Stimulated activated CD8-positive, alpha-beta memory T cell treated with anti-CD3 and anti-CD28 coated beads, Interleukin-7, amount 100 ng/mL, for 48 hours (primary cell): ENCODE measurements around the gene GCNT2.
"Not testable (repeated sequence)": the region's sequence is repeated elsewhere in the genome, so short reads cannot be mapped to it uniquely, and the experiment has no call there.

Experiments used
- DNase-seq, 2 donors: peaks; one replicate each; pipeline ENCODE4 v3.0.0-alpha.2; 2020; ENCODE audit warnings: low read depth in 1 of 2; ENCODE audit errors: extremely low read depth in 1 of 2

Gene GCNT2

DNA sequence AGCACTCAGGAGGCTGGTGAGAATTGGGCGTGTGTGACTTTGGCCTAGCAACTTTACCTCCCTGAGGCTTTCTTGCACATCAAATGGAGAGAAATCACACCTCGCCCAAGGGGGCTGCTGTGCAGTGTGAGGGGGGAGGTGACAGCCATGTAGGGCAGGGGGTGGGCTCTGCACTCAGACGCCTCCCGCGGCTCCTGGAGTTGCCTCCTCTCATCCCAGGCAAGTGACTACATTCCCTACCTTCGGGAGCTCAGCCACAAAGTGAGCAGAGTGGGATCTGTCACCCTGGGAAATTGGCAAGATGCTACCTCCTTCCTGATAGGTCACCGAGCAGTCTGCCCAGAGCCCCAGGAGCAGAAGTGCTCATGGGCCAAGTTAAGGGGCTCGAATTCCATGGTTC is 56.0 kb downstream of the GCNT2 start:
- DNase-seq = no peak

GRCh38 chr6:10578723-10579122 is 57.6 kb downstream of the GCNT2 start:
- no peak for DNase-seq

GRCh38 chr6:10579803-10580202 is 58.7 kb downstream of the GCNT2 start:
- DNase-seq = no peak

DNA sequence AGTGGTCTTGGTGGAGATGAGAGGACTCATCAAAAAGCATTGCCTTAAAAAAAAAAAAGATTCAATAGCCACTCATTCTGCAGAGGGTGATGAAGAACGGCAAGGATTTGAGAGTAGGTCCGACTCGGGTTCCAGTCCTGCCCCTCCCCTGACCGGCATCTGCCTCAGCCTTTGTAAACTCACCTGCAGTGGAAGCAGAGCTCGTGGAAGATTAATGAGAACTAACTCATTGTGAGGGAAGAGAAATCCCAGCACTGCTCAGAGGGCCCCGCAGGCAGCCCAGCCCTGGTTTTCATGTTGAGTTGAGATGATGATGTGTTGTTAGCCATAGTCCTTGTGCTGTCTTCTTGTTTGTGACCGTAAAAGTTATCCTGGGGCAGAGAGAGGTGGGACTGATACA is 59.4 kb downstream of the GCNT2 start:
- DNase-seq = no peak

GRCh38 chr6:10581402-10581801 is 60.3 kb downstream of the GCNT2 start:
- not testable (repeated sequence) for DNase-seq

DNA sequence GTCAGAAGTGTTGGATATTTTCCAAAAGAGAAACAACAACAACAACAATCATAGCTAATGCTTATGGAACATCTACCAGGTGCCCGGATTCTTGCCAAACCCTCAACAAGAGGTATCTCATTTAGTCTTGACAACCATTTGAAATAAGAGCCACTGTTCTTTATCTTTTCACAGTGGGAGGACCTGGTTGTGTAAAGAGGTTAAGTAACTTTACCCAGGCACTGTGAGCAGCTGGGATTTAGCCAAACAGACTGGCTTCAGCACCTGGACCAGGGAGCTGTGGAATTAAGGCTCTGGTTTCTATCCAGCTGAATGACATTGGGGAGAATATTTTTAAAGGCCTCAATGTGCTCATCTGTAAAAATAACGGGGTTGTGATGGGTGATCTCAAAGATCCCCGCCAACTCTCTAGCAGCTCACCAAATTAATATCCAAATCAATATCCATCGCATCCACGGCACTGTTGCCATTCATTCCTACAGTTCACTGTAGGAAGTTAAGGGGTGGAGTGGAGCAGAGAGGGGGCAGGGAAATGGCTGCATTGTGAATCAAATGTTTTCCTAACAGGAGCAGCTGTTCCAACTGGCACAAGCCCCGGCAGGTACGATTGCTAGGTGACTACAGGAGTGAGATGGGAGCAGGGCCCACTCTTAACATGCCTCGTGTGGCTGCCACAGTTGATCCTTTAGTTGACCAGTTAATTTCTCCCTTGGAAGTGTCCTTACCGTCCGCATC is 61.8 kb downstream of the GCNT2 start:
- no peak for DNase-seq

DNA sequence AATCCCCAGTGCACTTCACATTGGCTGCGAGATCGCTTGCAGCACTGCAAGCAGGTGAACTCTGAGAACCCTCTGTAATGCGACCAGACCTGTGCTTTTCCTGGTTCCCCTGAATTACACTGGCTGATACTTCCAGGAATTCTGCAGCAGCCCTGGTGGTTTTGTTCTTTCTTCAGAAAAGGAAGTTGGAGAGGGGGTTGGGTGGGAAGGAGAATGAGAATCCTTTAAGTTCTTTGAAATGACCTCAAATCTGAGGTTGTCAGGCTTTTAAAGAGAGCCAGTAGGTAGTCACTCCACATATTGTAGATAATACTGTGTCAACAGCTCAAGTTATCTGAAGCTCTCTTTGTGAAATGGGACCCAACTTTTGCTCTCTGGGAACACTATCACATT is 62.4 kb downstream of the GCNT2 start:
- DNase-seq = no peak

DNA sequence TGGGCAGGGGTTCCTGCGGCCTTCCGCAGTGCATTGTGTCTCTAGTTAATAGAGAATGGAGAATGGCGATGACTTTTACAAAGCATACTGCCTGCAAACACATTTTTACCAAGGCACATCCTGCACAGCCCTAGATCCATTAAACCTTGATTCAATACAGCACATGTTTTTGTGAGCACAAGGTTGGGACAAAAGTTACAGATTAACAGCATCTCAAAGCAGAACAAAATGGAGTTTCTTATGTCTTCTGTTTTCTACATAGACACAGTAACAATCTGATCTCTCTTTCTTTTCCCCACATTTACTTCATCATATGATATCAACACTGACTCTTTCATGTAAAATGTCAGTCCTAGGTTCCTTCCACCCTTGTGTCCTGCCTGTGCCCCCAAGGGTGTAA is 63.5 kb downstream of the GCNT2 start:
- no peak for DNase-seq

DNA sequence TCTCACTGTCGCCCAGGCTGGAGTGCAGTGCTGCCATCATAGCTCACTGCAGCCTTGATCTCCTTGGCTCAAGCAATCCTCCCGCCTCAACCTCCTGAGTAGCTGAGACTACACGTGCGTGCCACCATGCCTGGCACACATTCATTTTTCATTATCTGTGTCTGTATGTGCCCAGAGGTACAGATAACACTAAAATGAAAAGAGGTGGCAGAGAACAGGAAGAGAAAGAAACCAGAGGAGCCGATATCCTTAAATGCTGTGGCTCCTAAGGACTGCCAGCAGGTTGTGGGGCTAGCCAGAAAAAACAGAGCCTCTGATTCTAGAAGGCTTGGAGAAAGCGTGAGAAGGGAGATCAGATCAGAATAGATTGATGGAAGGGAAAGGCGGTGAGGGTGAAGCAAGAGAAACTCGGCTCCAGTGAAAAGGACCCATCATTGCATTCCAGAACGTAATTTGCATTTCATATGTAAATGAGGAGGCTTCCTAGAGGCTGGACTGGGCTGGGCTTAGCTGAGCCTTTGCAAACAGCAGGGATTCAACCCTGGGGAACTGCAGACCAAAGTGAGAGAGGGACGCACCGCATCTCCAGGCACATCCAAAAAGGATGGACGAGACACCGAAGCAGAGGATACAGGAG is 64.2 kb downstream of the GCNT2 start:
- DNase-seq = no peak

GRCh38 chr6:10586302-10586701 is 65.2 kb downstream of the GCNT2 start:
- DNase-seq = no peak

- DNase-seq = no peak
Measured at GRCh38 chr6:10587656-10588406, 66.7 kb downstream of the GCNT2 start.

GRCh38 chr6:10588562-10589428 is 67.6 kb downstream of the GCNT2 start:
- no peak for DNase-seq

- DNase-seq = no peak
Measured at GRCh38 chr6:10589429-10589727, 68.2 kb downstream of the GCNT2 start.

DNA sequence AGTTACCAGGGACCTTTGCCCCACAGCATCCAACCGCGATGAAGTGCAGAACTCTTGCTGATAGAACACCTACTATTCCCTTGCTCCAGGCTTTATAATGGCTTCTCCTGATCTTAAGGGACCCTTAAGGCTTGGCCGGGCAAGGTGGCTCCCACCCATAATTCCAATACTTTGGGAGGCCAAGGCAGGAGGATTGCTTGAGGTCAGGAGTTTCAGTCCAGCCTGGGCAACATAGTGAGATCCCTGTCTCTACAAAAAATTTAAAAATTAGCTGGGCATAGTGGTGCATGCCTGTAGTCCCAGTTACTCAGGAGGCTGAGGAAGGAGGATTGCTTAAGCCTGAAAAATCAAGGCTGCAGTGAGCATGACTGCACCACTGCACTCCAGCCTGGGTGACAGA is 68.8 kb downstream of the GCNT2 start:
- no peak for DNase-seq

DNA sequence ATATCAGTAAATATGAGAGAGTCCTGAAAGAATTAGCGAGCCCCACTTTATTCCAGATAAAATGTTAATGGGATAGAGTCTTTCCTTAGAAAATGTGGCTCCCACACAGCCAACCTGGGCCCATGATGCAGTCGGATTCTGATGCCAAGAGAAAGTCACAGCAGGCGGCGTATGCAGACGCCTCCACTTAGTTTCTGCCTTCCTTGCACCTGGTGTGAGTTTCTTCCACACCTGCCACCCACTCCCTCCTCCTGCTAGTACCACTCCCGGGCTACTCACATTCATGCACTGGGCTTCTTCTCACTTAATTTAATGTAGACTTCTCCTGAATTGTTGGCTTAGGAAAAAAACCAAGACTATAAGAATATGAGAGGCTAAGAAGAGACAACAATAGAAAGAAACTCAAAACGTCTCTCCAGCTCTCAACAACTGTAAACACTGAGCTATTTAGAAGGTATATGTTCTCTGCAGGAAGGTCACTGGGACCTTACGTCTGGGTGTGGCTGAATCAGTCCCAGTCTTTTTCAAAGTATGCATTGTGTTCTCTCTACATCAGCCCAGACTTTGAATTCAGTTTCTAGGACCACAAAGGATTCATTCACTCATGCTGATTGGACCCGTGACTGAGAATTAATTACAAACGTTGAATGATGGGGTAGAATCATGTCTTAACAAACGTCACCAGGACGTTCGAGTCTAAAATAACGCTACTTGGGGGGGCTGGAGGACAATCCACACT is 70.4 kb downstream of the GCNT2 start:
- DNase-seq = no peak

GRCh38 chr6:10595731-10596664 is 74.8 kb downstream of the GCNT2 start:
- no peak for DNase-seq

DNA sequence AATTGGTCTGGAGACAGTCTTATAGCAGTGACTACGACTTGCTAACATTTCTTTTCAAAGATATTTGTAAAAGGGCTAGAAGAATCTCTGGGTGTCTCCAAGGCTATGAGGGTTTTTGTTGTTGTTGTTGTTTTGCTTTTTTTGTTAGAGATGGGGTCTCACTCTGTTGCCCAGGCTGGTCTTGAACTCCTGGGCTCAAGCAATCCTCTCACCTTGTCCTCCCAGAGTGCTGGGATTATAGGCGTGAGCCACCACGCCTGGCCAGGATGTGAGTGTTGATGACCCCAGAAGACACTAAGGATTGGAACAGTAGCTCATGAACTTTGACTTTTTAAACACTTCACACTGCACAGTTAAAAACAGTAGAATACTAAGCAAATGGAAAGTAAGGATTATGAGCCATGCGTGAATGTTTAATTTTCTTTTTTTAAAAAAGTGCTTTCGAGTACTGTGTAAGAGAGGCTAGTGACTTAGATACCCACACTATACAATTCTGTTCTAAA is 76.4 kb downstream of the GCNT2 start:
- no peak for DNase-seq

DNA sequence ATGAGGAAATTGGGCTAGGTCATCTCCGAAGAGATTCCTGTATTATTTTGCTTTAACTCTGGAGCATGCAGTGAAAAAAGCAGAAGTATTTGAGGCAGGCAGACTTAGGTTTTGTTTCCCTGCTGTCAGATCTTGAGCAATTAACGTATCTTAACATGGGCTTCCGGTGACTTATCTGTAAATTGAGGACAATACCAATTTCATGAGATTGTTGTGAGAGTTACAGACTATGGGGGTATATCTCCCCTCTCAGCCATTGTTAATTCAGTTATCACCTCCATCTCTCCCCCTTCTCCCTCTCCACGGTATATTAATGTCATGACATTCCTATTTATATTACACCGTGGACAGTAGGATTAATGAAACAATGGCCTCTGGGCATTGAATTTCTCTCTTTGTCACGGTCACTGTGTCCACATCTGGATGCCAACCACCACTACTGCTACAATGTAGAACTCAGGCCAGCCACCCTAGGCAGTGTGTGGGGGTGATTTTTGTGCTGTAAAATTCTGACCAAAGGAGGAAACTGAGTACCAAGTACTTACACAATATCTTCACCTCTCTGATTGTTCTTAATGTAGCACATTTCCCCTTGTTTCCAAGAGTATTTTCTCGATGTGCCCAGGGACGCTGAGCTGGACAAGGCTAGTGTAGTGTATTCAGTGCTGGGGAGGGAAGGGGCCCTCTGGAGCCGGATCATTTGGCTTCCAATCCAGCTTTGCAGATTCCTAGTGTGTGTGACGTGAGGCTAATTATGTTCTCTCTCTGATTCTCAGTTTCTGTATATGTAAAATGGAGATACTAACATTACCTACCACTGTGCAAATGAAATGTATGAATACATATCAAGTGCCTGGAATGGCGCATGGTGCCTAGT is 77.2 kb downstream of the GCNT2 start:
- no peak for DNase-seq
